Adrenal gland (tissue), 12 donors: ENCODE data around the gene CASP10. TPM values are rescaled to one million over a fixed set of nuclear protein-coding genes. Genes with fewer than 3 reads are reported as not detected.
A peak's percentile ranks its signal among the peaks of the same experiment; 100 is the strongest.

Source experiments
- DNase-seq, 7 donors: peaks; one replicate each; pipeline ENCODE4 v3.0.0-alpha.2; 2019 to 2020
- H3K27ac ChIP-seq, 5 donors: fragments of 200-600 bp; sonication (generic) in 4 of 5; 1 replicate in 3 of 5; 2 replicates in 2 of 5; pipeline versions ENCODE4 v1.5.1 to v1.8.0; 2016 to 2020; ENCODE audit warnings: mild to moderate bottlenecking in 1 of 5
- H3K27me3 ChIP-seq: fragments of 200-600 bp; 2 replicates; pipeline ENCODE4 v1.8.0; 2021
- H3K36me3 ChIP-seq, 2 donors: fragments of 200-600 bp; replicated peaks in 1 of 2; 1 replicate in 1 of 2; 2 replicates in 1 of 2; pipeline versions ENCODE4 v1.5.1 to v1.8.0; 2018 to 2022
- H3K4me1 ChIP-seq, 2 donors: fragments of 200-600 bp; replicated peaks in 1 of 2; 1 replicate in 1 of 2; 2 replicates in 1 of 2; pipeline versions ENCODE4 v1.5.1 to v1.8.0; 2018 to 2021
- H3K4me3 ChIP-seq, 4 donors: fragments of 200-600 bp; sonication (generic) in 3 of 4; one replicate each; pipeline ENCODE4 v1.5.1; 2016 to 2018
- H3K9me3 ChIP-seq, 3 donors: fragments of 200-600 bp; sonication (generic) in 1 of 3; replicated peaks in 1 of 3; 1 replicate in 2 of 3; 2 replicates in 1 of 3; pipeline versions ENCODE4 v1.5.1 to v1.8.0; 2016 to 2021
- CTCF ChIP-seq, 6 experiments: fragments of 450-650 bp in 4 of 6; fragments of 200-600 bp in 2 of 6; sonication (generic) in 1 of 6; IDR thresholded peaks; 1 replicate in 5 of 6; 2 replicates in 1 of 6; pipeline versions ENCODE4 v1.5.1 to v1.8.0; 2016 to 2021; ENCODE audit warnings: antibody characterized with exemption in 6 of 6, mild to moderate bottlenecking in 2 of 6, moderate library complexity in 1 of 6
- POLR2A ChIP-seq, 2 donors: fragments of 450-650 bp; IDR thresholded peaks; one replicate each; pipeline ENCODE4 v1.6.1; 2017; ENCODE audit warnings: antibody characterized with exemption in 2 of 2, mild to moderate bottlenecking in 2 of 2, moderate library complexity in 1 of 2
- WGBS, 4 donors: extraction: QIAGEN DNeasy Blood & Tissue Kit in 2 of 4; methylation state at CpG; one replicate each; pipeline versions ENCODE4 v1.1.5 to v1.1.7; 2013 to 2017; 5-methylcytosine and 5-hydroxymethylcytosine counted together
- intact Hi-C, 2 donors: fragments of 100-400 bp; cut with DNase I; formaldehyde crosslinking; loops; one replicate each; pipeline versions ENCODE4 v1.14.1 to v1.15.0; 2022 to 2023
- polyA plus RNA-seq, 3 donors: library from polyadenylated mRNA; stranded (reverse); fragments of 200-250 nt in 2 of 3; fragments of 350-450 nt in 1 of 3; fragmentation: Illumina TruSeq in 1 of 3; extraction: RNeasy Lipid Tissue Mini Kit (QIAGEN cat#74804) in 1 of 3; gene quantifications; one replicate each; pipeline ENCODE4 v1.2.3, GENCODE V29; 2013 to 2014
- total RNA-seq, 9 donors: library from RNA; depleted of rRNA in 4 of 9; stranded (reverse); fragments of >200 nt in 4 of 9; fragments of 120-200 nt in 1 of 9; fragmentation: NEBNext Ultra II Directional in 1 of 9; extraction: Animal tissue kit (Norgen Biotek cat#: 25700) in 1 of 9; gene quantifications; one replicate each; pipeline versions ENCODE4 v1.1.0 to v1.2.4, GENCODE V29; 2013 to 2023
- donor health status: healthy with polysubstance abuse.
- donor health status: Bipolar disorder and iron deficiency.
- donor health status: DM: yes; HTN: yes; CAD: no.
- donor health status: DM: no; HTN: no; CAD: no.
- donor health status: DM: no; HTN: no; CAD: no.
- donor health status: DM: yes; HTN: yes; CAD: no.

Gene CASP10
- total and polyA plus RNA-seq, 12 donors, result 2.5 to 12.8 (median 5.2) TPM

- Histone ChIP-seq H3K4me3 (no peak overlapping the region), H3K27ac (peak overlapping the region; percentile 17 to 92 (median 87)), H3K4me1 (peaks cover 23 to 58% of the 10 kb centered on the region in 2 donors), H3K27me3 (no peaks in the 10 kb centered on the region), H3K9me3 (no peaks in the 10 kb centered on the region), H3K36me3 (peaks cover 0 to 56% of the 10 kb centered on the region in 2 donors)
- intact Hi-C loops, result loop anchor here in 1 of 2 donors (10.0 kb wide), 1 partner anchor 186 kb away; the partner anchor contains the start of gene ORC2
- 80 to 86% (median 84%) methylated on average over 3 of the region's 3 CpGs for WGBS, 4 donors
- TF ChIP-seq CTCF (IDR thresholded peaks at IDR 0.05) (no peak), POLR2A (IDR thresholded peaks at IDR 0.05) (no peak)
- DNase-seq, result peak in 1 of 7 donors; percentile 8
Measured at GRCh38 chr2:201150454-201151020, 32.4 kb upstream of the CASP10 start.

GRCh38 chr2:201151127-201151981 is 31.6 kb upstream of the CASP10 start:
- Histone ChIP-seq H3K4me1 (peaks cover 23 to 66% of the 10 kb centered on the region in 2 donors), H3K27ac (peak overlapping the region; percentile 17 to 92 (median 87)), H3K27me3 (no peaks in the 10 kb centered on the region), H3K9me3 (no peaks in the 10 kb centered on the region), H3K4me3 (no peak overlapping the region), H3K36me3 (peaks cover 0 to 58% of the 10 kb centered on the region in 2 donors)
- TF ChIP-seq CTCF (IDR thresholded peaks at IDR 0.05) (no peak), POLR2A (IDR thresholded peaks at IDR 0.05) (peak in 1 of 2 donors; percentile 48)
- peak in 6 of 7 donors; percentile 27 to 68 (median 60) for DNase-seq
- intact Hi-C loops, result loop anchor here in 1 of 2 donors (10.0 kb wide), 1 partner anchor 187 kb away; the partner anchor contains the start of gene ORC2
- 24 to 38% (median 28%) methylated on average over 8 of the region's 8 CpGs for WGBS, 4 donors

GRCh38 chr2:201152517-201152916 is 30.4 kb upstream of the CASP10 start:
- intact Hi-C loops, result loop anchor here in 1 of 2 donors (10.0 kb wide), 1 partner anchor 188 kb away; the partner anchor contains the start of gene ORC2
- WGBS, 4 donors, result 92 to 100% (median 98%) methylated on average over 1 of the region's 1 CpG
- TF ChIP-seq POLR2A (IDR thresholded peaks at IDR 0.05), result no peak
- TF ChIP-seq CTCF (IDR thresholded peaks at IDR 0.05), result no peak

More at GRCh38 chr2:201152517-201152916, 30.4 kb upstream of the CASP10 start:
- Histone ChIP-seq H3K4me3 (no peak overlapping the region), H3K27me3 (no peaks in the 10 kb centered on the region), H3K36me3 (peaks cover 0 to 62% of the 10 kb centered on the region in 2 donors), H3K27ac (peak overlapping the region; percentile 17 to 92 (median 87)), H3K4me1 (peaks cover 30 to 75% of the 10 kb centered on the region in 2 donors), H3K9me3 (no peaks in the 10 kb centered on the region)
- peak in 1 of 7 donors; percentile 14 for DNase-seq
